ENCODE measurements around the gene FCER1G.
"Not testable (repeated sequence)": the region's sequence is repeated elsewhere in the genome, so short reads cannot be mapped to it uniquely, and the experiment has no call there.

The FCER1G gene

DNA sequence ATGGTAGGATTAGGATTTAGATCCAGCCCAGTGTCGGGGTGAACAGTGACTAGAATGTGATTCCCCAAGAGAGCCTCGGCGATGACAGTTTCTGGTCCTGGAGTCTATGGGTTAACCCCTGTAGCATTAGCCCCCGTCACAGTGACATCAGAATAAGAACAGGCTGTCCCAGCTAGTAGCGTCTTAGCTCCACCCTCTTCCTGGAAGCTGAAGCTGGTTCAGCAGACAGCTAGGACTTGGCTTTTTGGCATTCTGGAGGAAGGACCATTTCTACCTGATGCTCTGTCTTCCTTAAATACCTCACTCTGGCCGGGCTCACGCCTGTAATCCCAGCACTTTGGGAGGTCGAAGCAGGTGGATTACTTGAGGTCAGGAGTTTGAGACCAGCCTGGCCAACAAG, 7.9 kb upstream of the FCER1G start:
- DNase-seq (ENCODE audit: low read depth), result no peak

DNA sequence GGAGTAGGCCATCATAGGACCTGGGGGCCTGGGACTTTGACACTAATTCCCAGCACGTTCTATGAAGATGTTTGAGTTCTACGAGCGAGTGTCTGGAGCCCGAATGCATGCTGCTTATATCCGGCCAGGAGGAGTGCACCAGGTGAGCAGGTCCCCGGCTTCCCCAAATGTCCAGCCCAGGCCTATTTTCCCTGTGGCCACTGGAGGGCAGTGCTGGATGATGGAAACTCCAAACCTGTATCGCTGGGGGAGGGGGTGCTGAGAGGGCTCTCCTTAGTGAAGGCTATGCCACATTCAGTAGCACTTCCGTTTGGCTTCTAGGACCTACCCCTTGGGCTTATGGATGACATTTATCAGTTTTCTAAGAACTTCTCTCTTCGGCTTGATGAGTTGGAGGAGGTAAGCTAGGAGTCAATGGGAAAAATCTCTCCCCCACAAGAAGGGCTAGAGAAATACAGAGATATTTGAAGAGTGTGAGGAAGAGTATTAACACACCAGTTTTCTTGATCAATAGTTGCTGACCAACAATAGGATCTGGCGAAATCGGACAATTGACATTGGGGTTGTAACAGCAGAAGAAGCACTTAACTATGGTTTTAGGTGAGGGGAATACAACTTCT, 5.2 kb upstream of the FCER1G start:
- no peak for DNase-seq (ENCODE audit: low read depth)

DNA sequence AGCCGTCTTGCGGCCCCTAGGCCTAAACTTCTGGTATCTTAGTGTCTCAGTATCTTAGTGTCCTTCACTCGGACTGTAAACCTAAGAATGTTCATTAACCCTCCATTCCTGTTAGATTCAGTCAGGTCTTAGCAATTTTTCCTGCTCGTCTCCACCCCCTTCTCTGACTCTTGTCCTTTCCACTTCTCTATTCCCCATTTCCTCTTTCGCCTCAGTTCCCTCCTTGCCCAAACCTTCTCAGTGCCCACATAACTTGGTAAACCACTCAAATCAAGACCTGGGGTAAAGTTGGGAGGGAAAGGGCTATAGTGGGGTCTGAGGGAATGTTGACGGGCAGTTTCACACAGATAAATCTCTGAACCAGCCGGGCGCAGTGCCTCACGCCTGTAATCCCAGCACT, 726 bp upstream of the FCER1G start:
- DNase-seq (ENCODE audit: low read depth), result no peak

DNA sequence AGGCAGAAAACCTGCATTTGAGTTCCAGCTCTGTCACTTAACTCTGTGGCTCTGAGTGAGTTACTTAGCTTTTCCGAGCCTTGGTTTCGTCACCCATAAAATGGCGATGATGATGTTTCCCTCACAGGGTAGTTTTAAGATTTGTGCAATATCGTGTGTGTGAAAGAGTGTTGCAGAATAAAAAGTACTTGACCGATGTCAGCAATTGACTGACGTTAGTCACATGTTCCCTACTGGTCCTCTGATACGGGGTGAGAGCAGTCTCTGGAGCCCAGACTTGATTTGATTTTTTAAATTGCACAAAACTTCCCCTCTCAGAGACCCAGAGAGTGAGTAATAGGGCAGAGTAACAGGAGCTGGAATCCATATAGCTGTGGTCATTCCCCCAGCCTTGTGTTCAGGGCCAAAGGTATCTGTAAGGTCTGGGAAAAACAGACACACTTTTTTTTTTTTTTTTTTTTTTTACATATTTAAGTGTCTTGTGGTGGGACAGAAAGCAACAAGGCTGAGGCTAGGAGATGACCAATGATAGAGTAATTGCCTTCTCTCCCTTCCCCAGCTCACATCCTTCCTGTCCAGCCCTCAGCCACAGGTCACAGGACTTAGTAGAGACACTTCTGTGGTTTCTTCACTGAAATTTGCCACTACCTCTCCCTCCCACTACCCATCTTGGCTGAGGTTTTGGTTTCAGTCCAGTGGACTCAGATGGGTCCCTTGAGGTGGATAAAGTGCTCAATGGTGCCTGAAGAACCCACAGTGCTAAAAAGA, 2.0 kb downstream of the FCER1G start:
- no peak for DNase-seq (ENCODE audit: low read depth)

DNA sequence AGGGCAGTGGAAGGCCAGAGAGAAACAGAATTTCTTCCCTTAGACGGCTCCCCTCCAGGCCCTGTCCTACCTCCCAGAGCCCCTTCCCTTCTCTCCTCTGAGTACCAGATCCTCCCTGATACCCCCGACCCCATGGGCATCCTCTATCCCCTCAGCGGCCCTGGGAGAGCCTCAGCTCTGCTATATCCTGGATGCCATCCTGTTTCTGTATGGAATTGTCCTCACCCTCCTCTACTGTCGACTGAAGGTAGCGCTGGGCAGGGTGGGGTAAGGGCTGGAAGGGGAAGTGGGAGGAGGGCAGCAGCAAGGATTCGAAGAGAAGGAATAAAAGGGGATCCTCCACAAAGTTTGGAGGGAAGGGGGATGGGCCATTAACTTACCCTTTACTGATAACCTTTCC, 2.7 kb downstream of the FCER1G start:
- DNase-seq (ENCODE audit: low read depth), result no peak

DNA sequence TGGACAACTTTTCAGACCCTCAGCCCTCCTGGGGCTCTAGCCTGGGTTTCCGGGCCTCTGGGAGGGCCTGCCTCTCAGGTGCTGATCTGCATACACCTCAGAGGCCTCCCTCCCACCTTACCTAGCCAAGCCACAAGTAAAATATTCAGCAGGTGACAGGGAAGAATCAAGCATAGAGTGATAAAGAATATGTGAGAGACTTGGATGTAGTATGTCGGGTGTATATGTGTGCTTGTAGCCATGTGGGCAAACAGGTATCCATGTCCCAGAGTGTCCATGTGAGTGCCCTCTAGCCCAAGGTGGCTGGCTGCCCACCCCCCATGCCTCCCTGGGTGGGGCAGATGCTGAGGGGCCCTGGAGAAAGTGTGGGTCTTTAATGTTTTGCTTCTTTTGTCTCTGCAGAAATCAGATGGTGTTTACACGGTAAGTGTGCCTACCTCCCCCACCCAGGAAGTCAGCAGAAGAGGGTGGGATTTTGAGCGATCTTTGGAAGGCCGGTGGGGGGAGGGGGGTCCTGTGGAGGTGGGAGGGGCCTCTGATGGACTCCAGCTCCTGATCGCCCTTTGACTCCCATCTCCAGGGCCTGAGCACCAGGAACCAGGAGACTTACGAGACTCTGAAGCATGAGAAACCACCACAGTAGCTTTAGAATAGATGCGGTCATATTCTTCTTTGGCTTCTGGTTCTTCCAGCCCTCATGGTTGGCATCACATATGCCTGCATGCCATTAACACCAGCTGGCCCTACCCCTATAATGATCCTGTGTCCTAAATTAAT, 3.4 kb downstream of the FCER1G start:
- DNase-seq (ENCODE audit: low read depth), result no peak

DNA sequence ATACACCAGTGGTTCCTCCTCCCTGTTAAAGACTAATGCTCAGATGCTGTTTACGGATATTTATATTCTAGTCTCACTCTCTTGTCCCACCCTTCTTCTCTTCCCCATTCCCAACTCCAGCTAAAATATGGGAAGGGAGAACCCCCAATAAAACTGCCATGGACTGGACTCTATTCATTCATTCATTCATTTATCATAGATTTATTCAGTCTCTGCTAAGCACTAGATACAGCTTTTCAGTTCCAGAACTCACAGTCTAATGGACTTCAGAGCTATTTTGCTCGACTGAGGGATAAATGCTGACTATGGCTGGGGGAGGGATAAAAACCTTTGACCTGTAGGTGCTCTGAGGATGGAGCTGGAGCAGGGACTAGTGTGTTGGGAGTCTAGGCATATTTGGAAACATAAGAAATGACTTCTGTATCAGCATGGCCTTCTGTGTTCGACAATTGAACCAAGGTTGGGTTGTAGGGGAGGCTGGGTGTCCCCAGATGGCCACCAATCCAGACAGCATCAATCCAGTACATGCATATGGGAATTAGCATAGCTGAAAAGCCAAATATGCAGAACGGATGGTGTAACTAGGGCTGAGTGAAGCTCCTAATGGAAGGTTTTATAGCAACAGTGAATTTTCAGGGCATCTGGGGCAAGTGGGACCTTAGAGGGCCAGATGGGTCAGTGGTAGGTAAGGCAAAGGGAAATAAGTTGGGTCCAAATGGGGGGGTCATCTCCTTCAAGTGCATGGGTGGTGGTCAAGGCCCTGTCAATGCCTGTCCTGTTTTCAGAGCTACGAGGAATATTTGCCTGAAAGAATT, 4.2 kb downstream of the FCER1G start:
- no peak for DNase-seq (ENCODE audit: low read depth)

DNA sequence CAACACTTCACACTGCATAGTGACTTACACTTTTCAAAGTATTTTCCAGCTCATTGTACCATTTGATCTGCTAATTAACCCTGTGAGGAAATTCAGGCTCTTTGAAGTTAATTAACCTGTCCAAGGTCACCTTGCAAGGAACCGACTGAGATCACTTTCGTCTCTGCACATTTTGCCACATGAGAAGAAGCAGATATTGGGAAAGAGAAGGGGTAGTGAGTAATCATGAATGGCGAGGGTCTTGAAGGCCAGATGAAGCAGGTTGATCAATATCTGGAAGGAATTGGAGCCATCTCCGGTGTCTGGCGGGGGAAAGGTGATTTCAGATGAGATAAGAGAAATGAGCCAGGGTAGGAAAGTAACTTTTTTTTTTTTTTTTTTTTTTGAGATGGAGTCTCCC, 4.9 kb downstream of the FCER1G start:
- DNase-seq (ENCODE audit: low read depth), result no peak

DNA sequence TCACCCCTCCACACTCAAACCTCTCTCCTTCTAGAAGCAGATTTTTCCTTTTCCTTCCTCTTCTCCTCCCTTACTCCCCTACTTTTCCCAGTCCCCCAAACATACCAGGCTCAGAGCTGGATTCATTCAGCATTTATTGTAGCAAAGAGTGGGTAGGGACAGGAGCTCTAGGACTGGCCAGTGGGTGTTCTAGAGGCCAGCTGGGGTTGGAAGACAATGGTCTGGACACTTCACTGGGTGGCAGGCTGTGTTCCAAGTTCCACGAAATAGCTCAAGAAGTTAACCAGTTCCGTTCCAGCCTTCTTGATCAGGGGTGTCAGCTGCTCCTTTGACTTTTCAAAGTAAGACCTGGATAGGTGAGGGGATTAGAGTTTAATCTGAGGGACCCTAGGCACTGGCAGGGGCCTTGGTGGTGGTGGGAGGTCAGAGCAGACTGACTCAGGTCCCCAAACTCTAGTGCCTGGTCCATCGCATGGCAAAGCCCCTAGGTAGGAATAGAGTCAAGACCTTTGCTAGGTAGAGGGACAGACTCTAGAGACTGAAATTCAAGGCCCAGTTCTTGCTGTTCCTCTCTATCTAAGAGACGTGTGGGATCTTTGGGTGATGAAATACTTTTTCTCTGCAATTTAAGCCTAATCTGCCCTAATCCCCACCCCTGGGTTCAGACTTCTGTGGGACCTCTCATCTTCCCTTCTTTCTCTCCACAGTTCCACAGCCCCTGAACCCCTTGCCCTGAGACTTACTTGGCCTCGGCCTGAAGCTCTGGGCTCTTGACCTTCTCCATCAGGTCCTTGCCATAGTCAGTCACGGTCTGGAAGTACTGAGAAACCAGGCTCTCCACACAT, 7.3 kb downstream of the FCER1G start:
- no peak for DNase-seq (ENCODE audit: low read depth)

DNA sequence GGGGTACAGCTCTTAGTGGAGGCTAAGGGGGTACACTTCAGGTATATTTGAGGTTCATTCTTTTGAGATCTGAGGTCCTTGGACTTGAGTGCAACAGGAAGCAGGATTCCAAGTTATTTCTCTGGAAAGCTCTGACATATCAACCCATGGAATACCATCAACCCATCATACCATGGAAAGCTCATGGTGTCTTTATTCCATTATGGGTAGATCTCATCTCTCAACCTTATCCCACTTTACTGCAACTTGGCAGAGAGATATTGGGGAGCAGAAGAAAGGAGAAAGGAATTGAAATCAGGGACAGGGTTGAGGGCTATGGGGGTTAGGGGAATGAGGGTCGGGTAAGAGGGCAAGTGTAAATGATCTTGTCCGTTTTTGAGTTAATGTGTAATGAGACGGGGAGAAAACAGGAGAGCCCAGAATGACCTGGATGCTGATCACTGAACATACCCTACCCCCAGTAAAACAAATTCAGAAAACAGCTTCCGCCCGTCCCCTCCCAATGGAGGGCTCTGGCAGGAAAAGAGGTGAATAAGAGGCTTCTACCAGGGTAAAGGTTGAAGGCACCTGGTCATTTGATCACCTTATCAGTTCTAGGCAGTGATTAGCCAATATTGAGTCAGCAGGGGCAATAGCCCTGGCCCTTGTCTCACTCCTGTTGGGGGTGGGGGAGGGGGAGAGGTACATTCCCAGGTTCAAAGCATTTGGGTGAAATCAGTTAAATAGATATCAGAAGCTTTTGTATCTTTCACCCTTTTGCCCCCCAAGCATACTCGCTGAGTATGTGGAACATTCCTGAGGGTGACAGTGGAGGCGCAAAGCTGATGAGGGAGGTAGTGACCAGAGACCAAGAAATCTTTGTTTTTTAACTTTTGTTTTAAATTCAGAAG, 9.0 kb downstream of the FCER1G start:
- DNase-seq (ENCODE audit: low read depth), result no peak

DNA sequence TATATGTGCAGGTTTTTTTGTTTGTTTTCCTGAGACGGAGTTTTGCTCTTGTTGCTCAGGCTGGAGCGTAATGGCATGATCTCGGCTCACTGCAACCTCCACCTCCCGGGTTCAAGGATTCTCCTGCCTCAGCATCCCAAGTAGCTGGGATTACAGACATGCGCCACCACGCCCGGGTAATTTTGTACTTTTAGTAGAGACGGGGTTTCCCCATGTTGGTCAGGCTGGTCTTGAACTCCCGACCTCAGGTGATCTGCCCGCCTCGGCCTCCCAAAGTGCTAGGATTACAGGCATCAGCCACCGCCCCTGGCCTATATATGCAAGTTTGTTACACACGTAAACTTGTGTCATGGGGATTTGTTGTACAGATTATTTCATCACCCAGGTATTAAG, 9.6 kb downstream of the FCER1G start:
- DNase-seq (ENCODE audit: low read depth), result not testable (repeated sequence)

DNA sequence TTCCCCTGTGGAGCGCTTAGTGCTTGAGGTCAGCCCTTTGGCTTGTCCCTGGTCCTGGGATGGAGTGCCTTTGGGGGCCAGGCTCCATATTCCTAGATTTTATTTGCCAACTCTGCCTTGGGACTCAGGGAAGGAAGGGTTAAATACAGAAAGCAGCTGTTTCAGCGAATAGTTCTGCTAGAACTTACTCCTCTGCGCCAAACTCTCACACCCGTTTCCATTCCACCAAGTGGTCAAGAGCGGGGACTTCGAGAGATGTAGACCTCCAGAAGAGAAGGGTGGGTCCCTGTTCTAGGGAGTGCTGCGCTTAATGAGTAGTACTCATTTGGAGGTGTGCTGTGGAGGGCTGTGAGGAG, 10.1 kb downstream of the FCER1G start:
- DNase-seq (ENCODE audit: low read depth), result no peak

DNA sequence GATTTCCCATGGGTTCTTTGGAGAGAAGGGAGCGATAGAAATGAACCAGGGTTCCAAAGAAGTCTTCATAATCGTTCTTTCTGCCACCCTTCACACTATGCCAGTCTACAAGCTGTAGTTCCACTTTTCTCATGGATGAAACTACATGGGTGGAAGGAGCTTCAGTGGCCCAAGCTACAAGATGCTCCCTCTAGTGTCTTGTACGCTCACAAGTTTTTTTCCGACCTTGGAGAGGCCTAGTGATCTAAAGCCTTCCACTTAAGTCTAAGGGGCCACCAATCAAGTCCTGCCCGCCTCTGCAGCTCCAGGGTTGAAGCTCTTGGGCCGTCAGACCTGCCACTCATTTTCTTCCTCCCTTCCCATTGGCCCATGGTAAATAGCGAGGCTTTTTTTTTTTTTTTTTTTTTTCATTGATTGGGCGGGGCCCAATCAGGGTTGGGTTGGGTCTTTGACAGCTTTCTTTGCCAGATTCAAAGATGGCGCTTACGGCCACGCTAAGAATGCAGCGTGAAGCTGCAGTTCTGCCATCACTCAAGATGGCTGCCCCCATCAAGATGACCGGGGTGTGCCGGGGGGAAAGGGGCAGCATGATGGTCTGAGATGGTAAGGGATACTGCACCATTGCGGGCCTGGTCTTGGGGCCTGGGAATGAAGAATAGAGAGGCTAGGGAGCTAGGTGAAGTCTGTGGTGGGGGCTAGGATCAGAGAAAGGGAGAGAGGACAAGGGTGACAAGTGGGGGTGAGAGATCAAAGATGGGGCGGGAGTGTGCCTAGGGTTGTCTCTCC, 10.6 kb downstream of the FCER1G start, which contains the start of gene TOMM40L:
Gene TOMM40L (plus strand): TSS at position 527 of the 786 bp plus-strand sequence. CDS start 430 bp downstream, outside the sequence.
- DNase-seq (ENCODE audit: low read depth), result peak; percentile 67

DNA sequence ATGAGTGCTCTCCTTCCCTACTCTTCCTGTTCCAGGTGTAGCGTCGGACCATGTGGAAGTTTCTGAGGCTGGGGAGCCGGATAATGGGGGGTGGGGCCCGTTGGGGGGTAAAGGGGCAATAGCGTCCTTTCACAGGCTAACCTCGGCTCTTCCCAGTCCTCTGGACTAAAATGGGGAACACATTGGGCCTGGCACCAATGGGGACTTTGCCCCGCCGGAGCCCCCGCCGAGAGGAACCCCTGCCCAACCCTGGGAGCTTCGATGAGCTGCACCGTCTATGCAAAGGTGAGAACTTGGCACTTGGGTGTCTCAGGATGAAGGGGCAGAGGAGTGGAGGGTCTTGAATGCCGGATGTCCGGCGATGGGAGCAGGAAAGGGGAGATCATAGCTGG, 11.2 kb downstream of the FCER1G start:
- DNase-seq (ENCODE audit: low read depth), result no peak

DNA sequence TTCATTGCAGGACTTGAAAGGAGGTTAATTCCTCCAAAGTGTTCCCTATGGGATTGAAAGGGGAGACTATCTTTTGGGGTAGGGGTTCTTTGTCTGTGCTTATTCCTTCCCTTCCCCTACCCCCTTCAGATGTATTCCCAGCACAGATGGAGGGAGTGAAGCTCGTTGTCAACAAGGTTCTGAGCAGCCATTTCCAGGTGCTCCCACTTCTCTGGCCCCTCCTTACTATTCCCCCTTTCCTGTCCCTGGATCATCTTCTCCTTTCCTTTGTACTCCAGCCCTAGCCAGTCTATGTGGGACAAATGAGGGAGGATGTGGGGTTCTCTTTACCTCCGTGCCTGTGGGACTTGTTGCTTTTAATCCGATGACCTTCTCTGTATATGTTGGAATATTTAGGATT, 11.7 kb downstream of the FCER1G start:
- no peak for DNase-seq (ENCODE audit: low read depth)

DNA sequence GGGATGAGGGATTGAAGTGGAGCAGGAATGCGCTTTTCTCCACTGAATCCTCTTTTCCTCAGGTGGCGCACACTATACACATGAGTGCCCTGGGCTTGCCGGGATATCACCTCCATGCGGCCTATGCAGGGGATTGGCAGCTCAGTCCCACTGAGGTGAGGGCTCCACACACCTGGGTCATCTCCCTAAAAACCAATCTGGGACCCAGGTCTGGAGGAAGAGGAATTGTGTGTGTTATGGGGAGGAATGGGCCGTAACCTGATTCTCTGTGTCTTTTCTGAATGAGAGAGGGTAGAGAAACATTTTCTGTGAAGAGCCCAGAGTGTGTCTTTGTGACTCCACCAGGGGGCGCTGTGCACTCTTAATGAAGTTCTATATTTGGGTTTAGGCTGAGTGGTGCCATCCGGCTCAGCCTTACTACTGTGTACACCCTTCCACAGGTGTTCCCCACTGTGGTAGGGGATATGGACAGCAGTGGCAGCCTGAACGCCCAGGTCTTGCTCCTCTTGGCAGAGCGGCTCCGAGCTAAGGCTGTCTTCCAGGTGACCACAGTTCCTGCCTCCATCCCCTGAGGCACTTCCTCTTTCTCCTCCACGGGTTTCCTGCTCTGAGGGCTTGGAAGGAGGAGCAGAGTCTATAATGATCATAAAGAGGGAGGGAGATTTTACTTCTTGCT, 12.2 kb downstream of the FCER1G start:
- peak; percentile 88 for DNase-seq (ENCODE audit: low read depth)

DNA sequence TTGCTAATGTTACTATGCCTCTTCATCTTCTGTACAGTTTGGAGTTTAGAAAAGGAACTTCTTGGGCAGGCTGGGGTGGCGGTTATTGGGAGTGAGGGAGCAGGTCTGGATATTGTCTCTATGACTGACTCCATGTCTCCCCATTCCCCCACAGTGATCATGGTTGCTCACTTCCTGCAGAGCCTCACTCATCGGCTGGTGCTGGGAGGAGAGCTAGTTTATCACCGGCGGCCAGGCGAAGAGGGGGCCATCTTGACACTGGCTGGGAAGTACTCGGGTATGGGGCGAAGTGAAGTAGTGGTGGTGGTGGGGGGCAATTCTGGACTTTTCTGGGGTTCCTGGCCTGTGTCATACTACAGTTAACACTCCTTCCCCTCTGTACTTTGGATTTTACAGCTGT, 12.9 kb downstream of the FCER1G start:
- DNase-seq (ENCODE audit: low read depth), result no peak

DNA sequence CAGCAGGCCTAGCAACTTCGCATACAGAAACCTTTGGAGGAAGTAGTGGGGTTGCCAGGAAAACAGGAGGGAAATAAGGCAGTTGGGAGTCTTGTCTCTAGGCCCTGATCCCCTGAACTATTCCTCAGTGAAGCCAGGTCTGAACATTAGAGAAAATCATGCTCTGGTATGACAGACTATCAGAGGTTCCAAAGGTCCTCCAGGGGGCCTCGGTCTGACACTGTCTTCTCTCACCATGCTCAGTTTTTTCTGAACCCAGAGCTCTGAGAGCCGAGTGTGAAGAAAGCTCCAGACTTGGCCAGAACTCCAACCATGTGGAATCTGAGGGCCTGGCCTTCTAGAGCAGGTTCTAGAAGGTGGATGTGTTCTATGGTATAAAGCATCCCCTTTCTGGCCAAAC, 14.8 kb downstream of the FCER1G start:
- DNase-seq (ENCODE audit: low read depth), result no peak

DNA sequence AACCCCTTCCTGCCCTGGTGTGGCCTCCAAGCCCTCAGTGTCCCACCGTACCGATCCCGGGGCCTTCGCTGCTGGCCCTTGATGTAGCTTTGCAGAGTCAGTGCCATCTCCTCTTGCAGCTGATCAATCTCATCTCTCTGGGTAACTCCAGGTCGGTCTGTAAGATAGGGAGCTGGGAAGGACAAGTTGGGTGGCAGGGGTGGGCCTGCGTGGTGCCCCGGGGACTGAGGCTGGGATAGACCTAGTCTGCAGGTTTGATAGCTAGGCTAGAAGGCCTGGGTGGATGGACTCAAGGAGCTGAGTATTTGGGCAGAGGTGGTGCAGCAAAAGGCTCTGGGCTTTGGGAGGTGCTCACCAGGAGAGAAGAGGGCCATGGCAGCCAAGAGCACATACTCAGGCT, 15.7 kb downstream of the FCER1G start:
- DNase-seq (ENCODE audit: low read depth), result no peak

Data from stimulated activated CD8-positive, alpha-beta memory T cell treated with anti-CD3 and anti-CD28 coated beads, Interleukin-7, amount 100 ng/mL, for 24 hours (primary cell).